Activated T-helper 9 cell treated with anti-CD3 and anti-CD28 coated beads, Interleukin-2, amount 50 U/mL, for 16 hours (primary cell): ENCODE measurements around the gene CBR3.
"Not testable (repeated sequence)": the region's sequence is repeated elsewhere in the genome, so short reads cannot be mapped to it uniquely, and the experiment has no call there.

Experiments used
- DNase-seq: peaks from one replicate; pipeline ENCODE4 v3.0.0-alpha.2; 2020; ENCODE audit warnings: low read depth

The CBR3 gene

GRCh38 chr21:36134803-36135390 is at the start of gene CBR3:
CBR3 (plus strand) TSS chr21:36135079; CDS start chr21:36135193, 114 bp downstream.
- peak; percentile 46 for DNase-seq

GRCh38 chr21:36087362-36088138 is 47.3 kb upstream of the CBR3 start:
- no peak for DNase-seq

- no peak for DNase-seq
Observed at GRCh38 chr21:36089946-36090345, 44.9 kb upstream of the CBR3 start.

- no peak for DNase-seq
Observed at GRCh38 chr21:36092681-36093080, 42.2 kb upstream of the CBR3 start.

GRCh38 chr21:36093512-36093911 is 41.4 kb upstream of the CBR3 start:
- DNase-seq, result no peak

GRCh38 chr21:36096398-36097290 is 38.2 kb upstream of the CBR3 start:
- DNase-seq, result no peak

- no peak for DNase-seq
Observed at GRCh38 chr21:36097427-36098181, 37.3 kb upstream of the CBR3 start.

GRCh38 chr21:36098182-36098532 is 36.7 kb upstream of the CBR3 start:
- no peak for DNase-seq

- DNase-seq, result no peak
Observed at GRCh38 chr21:36099000-36099399, 35.9 kb upstream of the CBR3 start.

GRCh38 chr21:36099695-36100211 is 35.1 kb upstream of the CBR3 start:
- DNase-seq, result not testable (repeated sequence)

- DNase-seq, result no peak
Observed at GRCh38 chr21:36100971-36101641, 33.8 kb upstream of the CBR3 start.

GRCh38 chr21:36103434-36103833 is 31.4 kb upstream of the CBR3 start:
- no peak for DNase-seq

- peak; percentile 20 for DNase-seq
Observed at GRCh38 chr21:36104317-36105300, 30.3 kb upstream of the CBR3 start.

GRCh38 chr21:36105327-36105842 is 29.5 kb upstream of the CBR3 start:
- no peak for DNase-seq

GRCh38 chr21:36109868-36110267 is 25.0 kb upstream of the CBR3 start:
- no peak for DNase-seq

GRCh38 chr21:36111238-36111637 is 23.6 kb upstream of the CBR3 start:
- no peak for DNase-seq

- no peak for DNase-seq
Observed at GRCh38 chr21:36113647-36114428, 21.0 kb upstream of the CBR3 start.

- DNase-seq, result no peak
Observed at GRCh38 chr21:36115138-36115730, 19.6 kb upstream of the CBR3 start.
